ENCODE data around the gene CYTH1. TPM values are rescaled to one million over a fixed set of nuclear protein-coding genes. Genes with fewer than 3 reads are reported as not detected.

The CYTH1 gene
- total and polyA plus RNA-seq, 10 of the 15 experiments (the other 5 are each of a cell fraction or from before 2014, with no cell fraction given), result 6.6 to 188 (median 145) TPM

DNA sequence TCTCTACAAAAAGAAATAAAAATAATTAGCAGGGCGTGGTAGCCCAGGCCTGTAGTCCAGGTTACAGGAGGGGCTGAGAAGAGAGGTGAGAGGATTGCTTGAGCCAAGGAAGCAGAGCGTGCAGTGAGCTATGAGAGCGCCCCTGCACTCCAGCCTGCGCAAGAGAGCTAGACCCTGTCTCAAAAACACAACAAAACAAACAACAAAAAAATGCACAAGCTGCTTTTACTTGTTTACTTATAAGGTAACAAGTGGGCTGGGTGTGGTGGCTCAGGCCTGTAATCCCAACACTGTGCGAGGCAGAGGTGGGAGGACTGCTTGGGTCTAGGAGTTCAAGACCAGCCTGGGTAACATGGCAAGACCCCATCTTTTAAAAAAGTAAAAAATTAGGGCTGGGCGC is 1.7 kb downstream of the CYTH1 start:
- RAD21 ChIA-PET (ENCODE audit: unreplicated experiment), result interaction anchor here (0.6 to 3.1 kb wide), 13 partner anchors 9 to 71 kb away, joined by 3 to 23 read pairs (median 7); no protein-coding TSS in a partner anchor
- Histone ChIP-seq H3K27me3 (replicated peaks in 1 of 2; ENCODE audit: control insufficient read depth in 2 of 2, insufficient read depth in 2 of 2, low read length in 1 of 2) (no peaks in the 10 kb centered on the region), H3K4me2 (ENCODE audit: control insufficient read depth, insufficient read depth) (peak overlapping the region; percentile 79), H4K20me1 (ENCODE audit: control insufficient read depth, insufficient read depth) (no peaks in the 10 kb centered on the region), H3K4me1 (ENCODE audit: control insufficient read depth, insufficient read depth, low read length) (peaks cover 6% of the 10 kb centered on the region; the same call in 1 of the 2 replicates), H3K36me3 (ENCODE audit: control insufficient read depth in 2 of 2, insufficient read depth in 2 of 2, low read length in 1 of 2) (no peaks in the 10 kb centered on the region), H3K4me3 (peak overlapping the region; percentile 82), H3K27ac (ENCODE audit: control insufficient read depth, insufficient read depth) (peak overlapping the region; percentile 97), H3K9ac (ENCODE audit: control insufficient read depth, insufficient read depth, low read length) (peak overlapping the region; percentile 98), H3K9me3 (replicated peaks; ENCODE audit: control insufficient read depth, insufficient read depth, low read length) (no peaks in the 10 kb centered on the region), H2AFZ (ENCODE audit: control insufficient read depth, low read depth, low read length) (no peak overlapping the region), H3K79me2 (ENCODE audit: control insufficient read depth, insufficient read depth, low read length) (peaks cover 66% of the 10 kb centered on the region)
- DNase-seq (ENCODE audit: low read depth, low spot score), result no peak
- peak; percentile 39 for ATAC-seq
- TF ChIP-seq, protein P1, sequence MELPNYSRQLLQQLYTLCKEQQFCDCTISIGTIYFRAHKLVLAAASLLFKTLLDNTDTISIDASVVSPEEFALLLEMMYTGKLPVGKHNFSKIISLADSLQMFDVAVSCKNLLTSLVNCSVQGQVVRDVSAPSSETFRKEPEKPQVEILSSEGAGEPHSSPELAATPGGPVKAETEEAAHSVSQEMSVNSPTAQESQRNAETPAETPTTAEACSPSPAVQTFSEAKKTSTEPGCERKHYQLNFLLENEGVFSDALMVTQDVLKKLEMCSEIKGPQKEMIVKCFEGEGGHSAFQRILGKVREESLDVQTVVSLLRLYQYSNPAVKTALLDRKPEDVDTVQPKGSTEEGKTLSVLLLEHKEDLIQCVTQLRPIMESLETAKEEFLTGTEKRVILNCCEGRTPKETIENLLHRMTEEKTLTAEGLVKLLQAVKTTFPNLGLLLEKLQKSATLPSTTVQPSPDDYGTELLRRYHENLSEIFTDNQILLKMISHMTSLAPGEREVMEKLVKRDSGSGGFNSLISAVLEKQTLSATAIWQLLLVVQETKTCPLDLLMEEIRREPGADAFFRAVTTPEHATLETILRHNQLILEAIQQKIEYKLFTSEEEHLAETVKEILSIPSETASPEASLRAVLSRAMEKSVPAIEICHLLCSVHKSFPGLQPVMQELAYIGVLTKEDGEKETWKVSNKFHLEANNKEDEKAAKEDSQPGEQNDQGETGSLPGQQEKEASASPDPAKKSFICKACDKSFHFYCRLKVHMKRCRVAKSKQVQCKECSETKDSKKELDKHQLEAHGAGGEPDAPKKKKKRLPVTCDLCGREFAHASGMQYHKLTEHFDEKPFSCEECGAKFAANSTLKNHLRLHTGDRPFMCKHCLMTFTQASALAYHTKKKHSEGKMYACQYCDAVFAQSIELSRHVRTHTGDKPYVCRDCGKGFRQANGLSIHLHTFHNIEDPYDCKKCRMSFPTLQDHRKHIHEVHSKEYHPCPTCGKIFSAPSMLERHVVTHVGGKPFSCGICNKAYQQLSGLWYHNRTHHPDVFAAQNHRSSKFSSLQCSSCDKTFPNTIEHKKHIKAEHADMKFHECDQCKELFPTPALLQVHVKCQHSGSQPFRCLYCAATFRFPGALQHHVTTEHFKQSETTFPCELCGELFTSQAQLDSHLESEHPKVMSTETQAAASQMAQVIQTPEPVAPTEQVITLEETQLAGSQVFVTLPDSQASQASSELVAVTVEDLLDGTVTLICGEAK (IDR thresholded peaks at IDR 0.05; ENCODE audit: borderline replicate concordance), result no peak
- peak; percentile 56; the same call in 1 of the 2 replicates for TF ChIP-seq ZNF687 (IDR thresholded peaks at IDR 0.05)
- TF ChIP-seq NBN (IDR thresholded peaks at IDR 0.05), result peak; percentile 34
- peak; percentile 74; the same call in 1 of the 2 replicates for TF ChIP-seq LARP7 (IDR thresholded peaks at IDR 0.05)
- TF ChIP-seq SPI1 (IDR thresholded peaks at IDR 0.05; ENCODE audit: borderline replicate concordance, insufficient read depth, low read depth, low read length), result no peak
- TF ChIP-seq WRNIP1 (IDR thresholded peaks at IDR 0.05; ENCODE audit: borderline replicate concordance, low read depth, low read length), result 0 out of 2 replicates have a peak, but pooled peaks have one; percentile 10
- TF ChIP-seq SMAD5 (IDR thresholded peaks at IDR 0.05; ENCODE audit: low read depth), result 0 out of 2 replicates have a peak, but pooled peaks have one; percentile 28
- FAIRE-seq, result no peak
- BruUV-seq (replicated peaks), result no TSS peak
- intact Hi-C loops (cut with micrococcal nuclease; ENCODE audit: unreplicated experiment) (no loop called here), in situ Hi-C loops (cut with MboI) (no loop called here)
- CTCF ChIA-PET, result interaction anchor here (0.7 to 1.5 kb wide), 7 partner anchors 12 to 64 kb away, joined by 3 to 7 read pairs (median 4); no protein-coding TSS in a partner anchor
- SMC1A ChIA-PET (ENCODE audit: uncharacterized antibody, unreplicated experiment), result interaction anchor here (0.6 to 2.6 kb wide), 12 partner anchors 10 to 89 kb away, joined by 3 to 21 read pairs (median 4); no protein-coding TSS in a partner anchor
- POLR2A ChIA-PET, result interaction anchor here (0.7 to 2.1 kb wide), 13 partner anchors 9 to 543 kb away, joined by 3 to 10 read pairs (median 4); no protein-coding TSS in a partner anchor
- 0% methylated on average over 6 of the region's 6 CpGs for WGBS (ENCODE audit: insufficient coverage, insufficient replicate concordance, low lambda C conversion rate, missing lambda C conversion rate)

Data from GM12878 (cell line).